Activated CD8-positive, alpha-beta memory T cell treated with anti-CD3 and anti-CD28 coated beads, Interleukin-2, amount 10 ng/mL, durations not matched to agents 7 days and 5 days (primary cell): Measurements from ENCODE around the gene F11R. TPM values are rescaled to one million over a fixed set of nuclear protein-coding genes. Genes with fewer than 3 reads are reported as not detected.
A peak's percentile ranks its signal among the peaks of the same experiment; 100 is the strongest.

Source experiments
- ATAC-seq: fragments of 150-1000 bp; cut with Tn5 transposase; one replicate; pipeline ENCODE4 v1.10.0; 2021; ENCODE audit warnings: moderate library complexity
- CTCF ChIA-PET: fragments of 350-600 bp; sonication (Branson Sonifier 250); formaldehyde crosslinking; loops from one replicate; lab custom pipeline; 2021; ENCODE audit warnings: antibody characterized with exemption; lab: Charles Lee
- DNase-seq: peaks from one replicate; pipeline ENCODE4 v3.0.0-alpha.2; 2020
- H3K27ac Mint-ChIP-seq: one replicate; pipeline ENCODE4 v1.8.0; 2021; ENCODE audit warnings: mild to moderate bottlenecking, mixed read lengths
- H3K27me3 Mint-ChIP-seq: one replicate; pipeline ENCODE4 v1.8.0; 2021; ENCODE audit warnings: mixed read lengths
- H3K36me3 Mint-ChIP-seq: one replicate; pipeline ENCODE4 v1.8.0; 2021; ENCODE audit warnings: mild to moderate bottlenecking, mixed read lengths
- H3K4me1 Mint-ChIP-seq: one replicate; pipeline ENCODE4 v1.8.0; 2021; ENCODE audit warnings: mixed read lengths
- H3K4me3 Mint-ChIP-seq: one replicate; pipeline ENCODE4 v1.8.0; 2021; ENCODE audit warnings: mild to moderate bottlenecking, moderate library complexity, mixed read lengths
- H3K9me3 Mint-ChIP-seq: one replicate; pipeline ENCODE4 v1.8.0; 2022; ENCODE audit warnings: low read depth, mixed read lengths
- total RNA-seq, 2 experiments: library from RNA; stranded (reverse); gene quantifications; one replicate each; pipeline ENCODE4 v1.2.3, GENCODE V29; 2021

F11R gene
- total RNA-seq, 2 experiments from 2014 or later, result 13.5 to 14.0 TPM

- ATAC-seq (no peak), DNase-seq (no peak)
- CTCF ChIA-PET, result interaction anchor here (0.6 to 1.0 kb wide), 2 partner anchors 13 to 48 kb away, joined by 3 read pairs; no protein-coding TSS in a partner anchor
- Mint-ChIP-seq H3K27me3 (no peaks in the 10 kb centered on the region), H3K4me3 (no peak overlapping the region), H3K36me3 (peaks cover 80% of the 10 kb centered on the region), H3K9me3 (no peaks in the 10 kb centered on the region), H3K4me1 (peaks cover 46% of the 10 kb centered on the region), H3K27ac (no peak overlapping the region)
Measured at GRCh38 chr1:161051219-161051618, 30.3 kb upstream of the F11R start.

DNA sequence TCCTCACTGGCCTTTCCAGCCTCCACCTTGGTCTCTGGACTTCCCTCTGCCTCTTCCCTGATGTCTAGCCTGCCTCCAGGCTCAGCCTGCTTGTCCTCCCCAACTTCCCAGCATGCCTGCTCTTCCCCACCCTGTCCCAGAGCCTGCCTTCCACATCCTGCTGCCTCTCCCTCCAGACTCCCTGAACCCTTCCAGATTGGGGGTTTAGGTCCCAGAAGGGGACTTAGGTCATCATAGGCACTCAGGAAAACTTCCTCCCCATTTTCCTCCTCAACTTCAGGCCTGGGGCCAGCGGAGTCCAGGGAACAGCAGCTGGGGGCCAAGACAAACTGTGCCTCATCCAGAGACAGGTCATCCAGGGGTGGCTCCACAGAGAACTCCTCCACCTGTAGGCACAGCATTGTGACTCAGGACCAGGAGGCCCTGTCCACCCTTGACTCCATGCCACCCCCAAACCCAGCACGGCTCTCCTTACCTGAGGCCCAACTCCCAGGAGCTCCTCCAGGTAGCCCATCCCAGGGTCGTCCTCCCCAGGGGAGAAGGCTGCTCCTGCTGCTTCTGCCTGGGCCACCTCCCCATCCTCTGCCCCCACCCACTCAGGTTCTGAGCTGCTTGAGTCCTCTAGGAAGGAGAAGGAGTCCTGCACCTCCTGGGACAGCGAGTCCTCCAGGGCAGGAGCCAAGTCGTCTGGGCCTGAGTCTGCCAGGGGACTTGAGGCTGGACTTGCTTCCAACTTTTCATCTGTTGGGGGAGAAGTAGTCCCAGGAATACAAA lies 28.2 kb upstream of the F11R start:
- ATAC-seq, result no peak
- Mint-ChIP-seq H3K27me3 (no peaks in the 10 kb centered on the region), H3K4me1 (peaks cover 51% of the 10 kb centered on the region), H3K36me3 (peaks cover 66% of the 10 kb centered on the region), H3K9me3 (no peaks in the 10 kb centered on the region), H3K4me3 (no peak overlapping the region), H3K27ac (peak overlapping the region; percentile 71)
- no peak for DNase-seq
- CTCF ChIA-PET, result interaction anchor here (0.9 to 3.7 kb wide), 2 partner anchors 10 to 92 kb away, joined by 4 to 13 read pairs; partner anchors contain the start of gene TSTD1

- peaks cover 52% of the 10 kb centered on the region for H3K4me1 Mint-ChIP-seq
- H3K4me3 Mint-ChIP-seq, result no peak overlapping the region
- no peaks in the 10 kb centered on the region for H3K9me3 Mint-ChIP-seq
- DNase-seq, result no peak
- ATAC-seq, result no peak
- CTCF ChIA-PET, result interaction anchor here (1.0 to 5.2 kb wide), 8 partner anchors 9 to 178 kb away, joined by 3 to 58 read pairs (median 4); partner anchors contain the start of genes ARHGAP30, KLHDC9, TOMM40L and TSTD1
- peak overlapping the region; percentile 99 for H3K27ac Mint-ChIP-seq
- H3K36me3 Mint-ChIP-seq, result peaks cover 57% of the 10 kb centered on the region
- H3K27me3 Mint-ChIP-seq, result no peaks in the 10 kb centered on the region
Measured at GRCh38 chr1:161047436-161048420, 26.8 kb upstream of the F11R start.

- Mint-ChIP-seq H3K36me3 (peaks cover 53% of the 10 kb centered on the region), H3K4me3 (peak overlapping the region; percentile 80)
- no peak for DNase-seq
Measured at GRCh38 chr1:161046605-161047228, 25.8 kb upstream of the F11R start.

DNA sequence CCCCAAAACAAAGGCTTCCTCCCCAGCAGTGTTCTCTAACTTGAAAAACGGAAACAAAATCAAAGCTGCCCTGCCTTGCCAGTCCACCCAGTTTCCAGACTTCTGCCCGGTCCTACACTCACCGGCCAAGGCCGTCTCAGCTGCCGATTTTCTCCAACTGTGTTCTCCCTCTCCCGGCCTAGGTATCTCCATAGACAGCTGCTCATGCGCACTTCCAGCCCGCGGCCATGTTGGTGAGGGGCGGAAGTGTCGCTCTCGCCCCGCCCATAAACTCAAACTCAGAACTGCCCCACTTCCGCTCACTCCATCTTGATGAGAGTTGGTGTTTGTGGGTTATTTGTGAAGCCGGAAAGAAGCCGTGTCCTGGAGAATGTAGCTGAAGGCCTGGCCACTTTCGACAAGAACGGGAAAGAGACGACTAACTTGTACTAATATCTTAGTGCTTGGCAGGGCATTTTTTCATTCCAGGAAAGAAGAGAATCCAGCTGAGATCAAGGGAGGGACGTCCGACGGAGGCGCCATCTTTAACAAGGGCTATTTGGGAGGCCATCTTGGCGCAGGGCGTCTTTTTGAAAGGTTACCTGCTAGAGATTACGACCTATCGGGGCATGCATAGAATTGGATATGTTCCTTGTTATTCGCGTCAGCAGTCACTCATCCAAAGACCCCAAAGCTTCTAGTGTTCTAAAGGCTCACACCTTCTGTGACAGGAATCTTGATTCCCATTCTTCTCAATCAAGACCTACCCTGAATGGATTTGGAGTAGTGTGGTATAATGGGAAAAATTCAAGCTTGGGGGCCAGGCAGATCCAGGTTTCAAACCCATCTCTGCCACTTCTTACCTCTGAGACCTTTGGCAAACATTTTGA lies 25.0 kb upstream of the F11R start, which contains the start of gene USF1:
Gene USF1, minus strand, starts transcription at position 242 of the 869 bp plus-strand sequence. CDS start 2,702 bp downstream, outside the sequence.
- peak within 1 kb of the TSS; percentile 99 for H3K27ac Mint-ChIP-seq
- peak; percentile 78 for ATAC-seq
- DNase-seq, result peak; percentile 96
- no peaks in the 10 kb centered on the region for H3K9me3 Mint-ChIP-seq
- H3K36me3 Mint-ChIP-seq, result peaks cover 52% of the 10 kb centered on the region
- H3K4me1 Mint-ChIP-seq, result peaks cover 54% of the 10 kb centered on the region
- peak within 1 kb of the TSS; percentile 80 for H3K4me3 Mint-ChIP-seq
- CTCF ChIA-PET, result interaction anchor here (0.7 to 5.2 kb wide), 18 partner anchors 7 to 180 kb away, joined by 3 to 58 read pairs (median 4); partner anchors contain the start of genes ARHGAP30, F11R, KLHDC9 and NIT1
- no peaks in the 10 kb centered on the region for H3K27me3 Mint-ChIP-seq

More at GRCh38 chr1:161046605-161047228, 25.8 kb upstream of the F11R start:
- H3K4me1 Mint-ChIP-seq, result peaks cover 49% of the 10 kb centered on the region
- CTCF ChIA-PET, result interaction anchor here (0.7 to 5.2 kb wide), 14 partner anchors 8 to 179 kb away, joined by 3 to 58 read pairs (median 4); partner anchors contain the start of genes ARHGAP30, F11R, KLHDC9 and PPOX
- H3K9me3 Mint-ChIP-seq, result no peaks in the 10 kb centered on the region
- H3K27ac Mint-ChIP-seq, result peak overlapping the region; percentile 99
- H3K27me3 Mint-ChIP-seq, result no peaks in the 10 kb centered on the region
- ATAC-seq, result no peak

- peak; percentile 63 for ATAC-seq
- peak; percentile 89 for DNase-seq
- H3K4me1 Mint-ChIP-seq, result peaks cover 54% of the 10 kb centered on the region
- peaks cover 55% of the 10 kb centered on the region for H3K36me3 Mint-ChIP-seq
- H3K9me3 Mint-ChIP-seq, result no peaks in the 10 kb centered on the region
- H3K27me3 Mint-ChIP-seq, result no peaks in the 10 kb centered on the region
- peak overlapping the region; percentile 99 for H3K27ac Mint-ChIP-seq
- CTCF ChIA-PET, result interaction anchor here (0.9 to 5.2 kb wide), 10 partner anchors 10 to 367 kb away, joined by 3 to 58 read pairs (median 7); partner anchors contain the start of genes ARHGAP30, F11R, KLHDC9 and NIT1
- peak overlapping the region; percentile 80 for H3K4me3 Mint-ChIP-seq
Measured at GRCh38 chr1:161044908-161045735, 24.2 kb upstream of the F11R start.

- CTCF ChIA-PET, result interaction anchor here (1.2 to 5.2 kb wide), 8 partner anchors 13 to 366 kb away, joined by 3 to 58 read pairs (median 8); partner anchors contain the start of genes ARHGAP30, F11R and KLHDC9
- H3K27me3 Mint-ChIP-seq, result no peaks in the 10 kb centered on the region
- H3K27ac Mint-ChIP-seq, result peak overlapping the region; percentile 99
- peaks cover 56% of the 10 kb centered on the region for H3K36me3 Mint-ChIP-seq
- H3K4me1 Mint-ChIP-seq, result peaks cover 57% of the 10 kb centered on the region
- DNase-seq (peak; percentile 46), ATAC-seq (peak; percentile 3)
- no peaks in the 10 kb centered on the region for H3K9me3 Mint-ChIP-seq
- peak overlapping the region; percentile 80 for H3K4me3 Mint-ChIP-seq
Measured at GRCh38 chr1:161044535-161044907, 23.6 kb upstream of the F11R start.

DNA sequence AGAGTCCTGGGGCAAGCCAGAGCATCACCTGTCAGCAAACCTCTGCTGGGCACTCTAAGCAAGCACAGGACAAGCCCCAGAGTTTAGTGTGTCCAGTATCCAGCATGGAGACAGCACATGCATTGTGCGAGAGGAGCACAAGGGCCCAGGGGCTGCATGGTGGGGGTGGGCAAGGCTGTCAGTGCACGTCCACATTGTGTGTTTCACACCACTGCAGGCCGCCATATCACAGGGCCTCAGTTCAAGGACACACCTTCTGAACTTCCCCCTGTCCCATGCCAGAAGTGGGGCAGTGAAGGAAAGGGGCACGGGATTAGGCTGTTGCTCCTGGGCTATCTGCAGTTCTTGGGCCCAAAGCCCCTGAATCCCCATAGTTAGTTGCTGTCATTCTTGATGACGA lies 18.6 kb upstream of the F11R start:
- H3K4me1 Mint-ChIP-seq, result peaks cover 48% of the 10 kb centered on the region
- no peak for DNase-seq
- H3K9me3 Mint-ChIP-seq, result no peaks in the 10 kb centered on the region
- peak overlapping the region; percentile 85 for H3K27ac Mint-ChIP-seq
- H3K36me3 Mint-ChIP-seq, result peaks cover 38% of the 10 kb centered on the region
- H3K4me3 Mint-ChIP-seq, result peak overlapping the region; percentile 84
- H3K27me3 Mint-ChIP-seq, result no peaks in the 10 kb centered on the region
- ATAC-seq, result no peak
- CTCF ChIA-PET, result interaction anchor here (0.6 to 3.7 kb wide), 15 partner anchors 8 to 136 kb away, joined by 3 to 20 read pairs (median 4); partner anchors contain the start of genes ARHGAP30, F11R, ITLN2 and KLHDC9

GRCh38 chr1:161039154-161039545 lies 18.2 kb upstream of the F11R start:
- H3K27ac Mint-ChIP-seq, result peak overlapping the region; percentile 90
- H3K27me3 Mint-ChIP-seq, result no peaks in the 10 kb centered on the region
- H3K36me3 Mint-ChIP-seq, result peaks cover 38% of the 10 kb centered on the region
- peaks cover 45% of the 10 kb centered on the region for H3K4me1 Mint-ChIP-seq
- CTCF ChIA-PET, result interaction anchor here (0.7 to 3.7 kb wide), 15 partner anchors 9 to 136 kb away, joined by 3 to 20 read pairs (median 5); partner anchors contain the start of genes ARHGAP30, F11R, ITLN2 and KLHDC9
- no peak for DNase-seq
- no peak for ATAC-seq
- H3K9me3 Mint-ChIP-seq, result no peaks in the 10 kb centered on the region
- peak overlapping the region; percentile 84 for H3K4me3 Mint-ChIP-seq

DNA sequence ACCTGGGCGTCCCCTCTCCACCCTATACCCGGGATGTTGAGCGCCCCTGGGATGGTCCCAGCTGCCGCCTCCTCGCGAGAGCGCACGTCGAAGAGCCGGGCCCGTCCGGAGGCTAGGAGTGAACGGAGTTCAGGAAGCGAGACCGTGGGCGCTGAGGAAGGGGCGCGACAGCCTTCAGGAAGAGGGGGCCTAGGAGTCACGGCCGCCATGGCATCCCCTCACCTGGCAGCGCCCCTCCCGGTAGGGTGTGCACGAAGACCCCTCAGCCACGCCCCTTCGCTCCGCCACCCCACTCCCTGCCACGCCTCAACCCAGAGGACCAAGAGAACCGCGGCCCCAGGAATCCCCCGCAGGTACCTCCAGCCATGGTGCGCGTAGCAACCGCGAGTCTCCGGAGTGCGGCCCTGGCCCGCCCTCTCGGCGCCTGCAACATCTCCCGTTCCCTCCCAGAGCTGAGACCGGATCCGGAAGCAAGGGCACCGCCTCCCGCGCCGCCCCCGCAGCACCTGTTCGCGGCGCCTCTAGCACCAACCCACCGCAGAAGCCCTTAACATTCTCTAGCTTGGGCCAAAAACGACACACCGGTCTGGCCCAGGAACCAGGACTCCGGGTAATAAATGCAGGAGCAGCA lies 17.7 kb upstream of the F11R start, which contains the start of gene TSTD1:
Gene TSTD1, minus strand, starts transcription at position 442 of the 631 bp plus-strand sequence. Its CDS starts 75 bp downstream, at position 367.
- H3K36me3 Mint-ChIP-seq, result peaks cover 38% of the 10 kb centered on the region
- peak; percentile 92 for ATAC-seq
- peak within 1 kb of the TSS; percentile 90 for H3K27ac Mint-ChIP-seq
- peak within 1 kb of the TSS; percentile 84 for H3K4me3 Mint-ChIP-seq
- peaks cover 47% of the 10 kb centered on the region for H3K4me1 Mint-ChIP-seq
- CTCF ChIA-PET, result interaction anchor here (0.7 to 3.7 kb wide), 20 partner anchors 9 to 344 kb away, joined by 3 to 20 read pairs (median 4); partner anchors contain the start of genes ARHGAP30, F11R, ITLN2 and KLHDC9
- no peaks in the 10 kb centered on the region for H3K9me3 Mint-ChIP-seq
- H3K27me3 Mint-ChIP-seq, result no peaks in the 10 kb centered on the region
- peak; percentile 90 for DNase-seq
